GM18511 (cell line): Measurements from ENCODE around the gene MEGF6.

Source experiments
- ATAC-seq: cut with Tn5 transposase; IDR thresholded peaks from one replicate; pipeline ENCODE4 v1.9.1; 2021; ENCODE audit warnings: mild to moderate bottlenecking, moderate library complexity; ENCODE audit not compliant: unreplicated experiment

The MEGF6 gene

GRCh38 chr1:3510136-3510955, 101.0 kb downstream of the MEGF6 start:
- ATAC-seq = no peak

GRCh38 chr1:3509721-3510120, 101.6 kb downstream of the MEGF6 start:
- ATAC-seq = no peak

- no peak for ATAC-seq
These were observed 102.4 kb downstream of the MEGF6 start for GRCh38 chr1:3508757-3509415.

- ATAC-seq = no peak
These were observed 103.6 kb downstream of the MEGF6 start for GRCh38 chr1:3507636-3508275.

- ATAC-seq = no peak
These were observed 104.4 kb downstream of the MEGF6 start for GRCh38 chr1:3506943-3507342.

GRCh38 chr1:3506041-3506440, 105.3 kb downstream of the MEGF6 start:
- no peak for ATAC-seq

GRCh38 chr1:3505161-3505560, 106.1 kb downstream of the MEGF6 start:
- ATAC-seq = no peak

GRCh38 chr1:3504822-3505153, 106.5 kb downstream of the MEGF6 start:
- ATAC-seq = no peak

- no peak for ATAC-seq
These were observed 107.0 kb downstream of the MEGF6 start for GRCh38 chr1:3504151-3504821.

GRCh38 chr1:3503525-3503886, 107.8 kb downstream of the MEGF6 start:
- ATAC-seq = no peak

GRCh38 chr1:3502641-3503524, 108.4 kb downstream of the MEGF6 start:
- ATAC-seq = no peak

- ATAC-seq = no peak
These were observed 109.3 kb downstream of the MEGF6 start for GRCh38 chr1:3501856-3502640.

- ATAC-seq = no peak
These were observed 109.9 kb downstream of the MEGF6 start for GRCh38 chr1:3501437-3501836.

GRCh38 chr1:3500265-3500835, 111.0 kb downstream of the MEGF6 start:
- ATAC-seq = no peak

GRCh38 chr1:3499611-3500010, 111.7 kb downstream of the MEGF6 start:
- no peak for ATAC-seq

- no peak for ATAC-seq
These were observed 112.3 kb downstream of the MEGF6 start for GRCh38 chr1:3498986-3499385.

GRCh38 chr1:3498246-3498930, 112.9 kb downstream of the MEGF6 start:
- ATAC-seq = no peak

- no peak for ATAC-seq
These were observed 113.8 kb downstream of the MEGF6 start for GRCh38 chr1:3497521-3497920.

GRCh38 chr1:3496916-3497315, 114.4 kb downstream of the MEGF6 start:
- ATAC-seq = no peak
